Lung (tissue), 12 donors: ENCODE data around the gene FAM181B. TPM values are rescaled to one million over a fixed set of nuclear protein-coding genes. Genes with fewer than 3 reads are reported as not detected.

ENCODE experiments used
- ATAC-seq: fragments of 200-7000 bp; cut with Tn5 transposase; one replicate; pipeline ENCODE4 v1.9.1; 2020; ENCODE audit warnings: moderate number of reproducible peaks; ENCODE audit not compliant: insufficient read depth, low FRiP score
- DNase-seq, 3 donors: peaks; one replicate each; pipeline ENCODE4 v3.0.0-alpha.2; 2013 to 2017
- H3K27ac ChIP-seq, 2 donors: one replicate each; pipeline ENCODE4 v1.5.1; 2013; ENCODE audit warnings: mild to moderate bottlenecking in 2 of 2, moderate library complexity in 2 of 2, control low read depth in 1 of 2, inconsistent platforms in 1 of 2, low read depth in 1 of 2, low read length in 1 of 2
- H3K27me3 ChIP-seq, 3 donors: one replicate each; pipeline ENCODE4 v1.5.1; 2013; ENCODE audit warnings: low read length in 2 of 3; ENCODE audit not compliant: control insufficient read depth in 3 of 3, insufficient read depth in 3 of 3
- H3K36me3 ChIP-seq, 4 donors: one replicate each; pipeline ENCODE4 v1.5.1; 2013; ENCODE audit warnings: low read length in 4 of 4, mild to moderate bottlenecking in 1 of 4, moderate library complexity in 1 of 4; ENCODE audit not compliant: control insufficient read depth in 4 of 4, insufficient read depth in 4 of 4
- H3K4me1 ChIP-seq, 5 donors: one replicate each; pipeline ENCODE4 v1.5.1; 2013; ENCODE audit warnings: low read length in 5 of 5, mild to moderate bottlenecking in 2 of 5, moderate library complexity in 1 of 5; ENCODE audit not compliant: control insufficient read depth in 5 of 5, insufficient read depth in 5 of 5
- H3K4me3 ChIP-seq: one replicate; pipeline ENCODE4 v1.5.1; 2013; ENCODE audit warnings: mild to moderate bottlenecking, control low read depth, moderate library complexity
- H3K9ac ChIP-seq, 2 donors: one replicate each; pipeline ENCODE4 v1.5.1; 2013; ENCODE audit warnings: low read length in 2 of 2, control low read depth in 1 of 2; ENCODE audit not compliant: insufficient read depth in 1 of 2
- H3K9me3 ChIP-seq, 4 donors: one replicate each; pipeline ENCODE4 v1.5.1; 2013; ENCODE audit warnings: low read length in 3 of 4, mild to moderate bottlenecking in 1 of 4, moderate library complexity in 1 of 4; ENCODE audit not compliant: control insufficient read depth in 4 of 4, insufficient read depth in 3 of 4
- WGBS, 2 donors: extraction: QIAGEN DNeasy Blood & Tissue Kit; methylation state at CpG; one replicate each; pipeline ENCODE4 v1.1.7; 2013; 5-methylcytosine and 5-hydroxymethylcytosine counted together
- polyA plus RNA-seq, 2 donors: library from polyadenylated mRNA; stranded (reverse); fragments of 200-250 nt; gene quantifications; one replicate each; pipeline ENCODE4 v1.2.1, GENCODE V29; 2013
- total RNA-seq, 2 donors: library from RNA; depleted of rRNA in 1 of 2; stranded (reverse); fragments of >200 nt in 1 of 2; gene quantifications; one replicate each; pipeline ENCODE4 v1.2.1, GENCODE V29; 2014 to 2021
- TF ChIP-seq, protein P1 (sequence below): IDR thresholded peaks from 2 replicates; pipeline ENCODE4 v1.5.1; 2012; ENCODE audit warnings: mild to moderate bottlenecking; ENCODE audit errors: control extremely low read depth, extremely low read depth
- donor health status: control.
- donor health status: control.
- donor health status: Bipolar disorder and iron deficiency.
- donor health status: healthy.
- donor health status: DM: yes; HTN: yes; CAD: no.

FAM181B gene
- total and polyA plus RNA-seq, 4 donors = 0.02 to 0.23 (median 0.14) TPM

DNA sequence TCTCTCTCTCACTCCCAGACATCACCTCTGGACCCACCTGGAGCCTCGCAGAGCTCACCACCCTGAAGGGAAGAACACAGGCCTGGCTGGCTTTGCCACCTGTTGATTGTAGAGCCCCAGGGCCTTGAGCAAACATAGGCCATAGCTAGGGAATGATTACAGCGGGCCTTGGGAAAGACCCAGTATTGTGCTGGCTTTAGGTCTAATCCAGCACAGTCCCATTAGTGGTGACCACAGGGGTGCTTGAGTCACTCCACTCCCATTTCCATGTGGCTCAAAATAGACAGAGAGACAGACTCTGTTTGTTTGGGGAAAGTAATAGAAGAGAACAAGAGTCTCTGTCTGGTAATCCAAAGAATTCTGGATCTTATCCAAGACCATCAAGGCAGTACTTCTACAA lies 42.7 kb upstream of the FAM181B start:
- Histone ChIP-seq H3K9me3 (peaks cover 0 to 10% (median 1%) of the 10 kb centered on the region in 4 donors), H3K4me1 (no peaks in the 10 kb centered on the region), H3K4me3 (no peak overlapping the region), H3K9ac (no peak overlapping the region), H3K27ac (no peak overlapping the region), H3K36me3 (no peaks in the 10 kb centered on the region), H3K27me3 (no peaks in the 10 kb centered on the region)
- no peak for ATAC-seq
- WGBS, 2 donors = 89 to 98% methylated on average over 2 of the region's 2 CpGs
- TF ChIP-seq, protein P1, sequence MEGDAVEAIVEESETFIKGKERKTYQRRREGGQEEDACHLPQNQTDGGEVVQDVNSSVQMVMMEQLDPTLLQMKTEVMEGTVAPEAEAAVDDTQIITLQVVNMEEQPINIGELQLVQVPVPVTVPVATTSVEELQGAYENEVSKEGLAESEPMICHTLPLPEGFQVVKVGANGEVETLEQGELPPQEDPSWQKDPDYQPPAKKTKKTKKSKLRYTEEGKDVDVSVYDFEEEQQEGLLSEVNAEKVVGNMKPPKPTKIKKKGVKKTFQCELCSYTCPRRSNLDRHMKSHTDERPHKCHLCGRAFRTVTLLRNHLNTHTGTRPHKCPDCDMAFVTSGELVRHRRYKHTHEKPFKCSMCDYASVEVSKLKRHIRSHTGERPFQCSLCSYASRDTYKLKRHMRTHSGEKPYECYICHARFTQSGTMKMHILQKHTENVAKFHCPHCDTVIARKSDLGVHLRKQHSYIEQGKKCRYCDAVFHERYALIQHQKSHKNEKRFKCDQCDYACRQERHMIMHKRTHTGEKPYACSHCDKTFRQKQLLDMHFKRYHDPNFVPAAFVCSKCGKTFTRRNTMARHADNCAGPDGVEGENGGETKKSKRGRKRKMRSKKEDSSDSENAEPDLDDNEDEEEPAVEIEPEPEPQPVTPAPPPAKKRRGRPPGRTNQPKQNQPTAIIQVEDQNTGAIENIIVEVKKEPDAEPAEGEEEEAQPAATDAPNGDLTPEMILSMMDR = no peak
- no peak for DNase-seq

DNA sequence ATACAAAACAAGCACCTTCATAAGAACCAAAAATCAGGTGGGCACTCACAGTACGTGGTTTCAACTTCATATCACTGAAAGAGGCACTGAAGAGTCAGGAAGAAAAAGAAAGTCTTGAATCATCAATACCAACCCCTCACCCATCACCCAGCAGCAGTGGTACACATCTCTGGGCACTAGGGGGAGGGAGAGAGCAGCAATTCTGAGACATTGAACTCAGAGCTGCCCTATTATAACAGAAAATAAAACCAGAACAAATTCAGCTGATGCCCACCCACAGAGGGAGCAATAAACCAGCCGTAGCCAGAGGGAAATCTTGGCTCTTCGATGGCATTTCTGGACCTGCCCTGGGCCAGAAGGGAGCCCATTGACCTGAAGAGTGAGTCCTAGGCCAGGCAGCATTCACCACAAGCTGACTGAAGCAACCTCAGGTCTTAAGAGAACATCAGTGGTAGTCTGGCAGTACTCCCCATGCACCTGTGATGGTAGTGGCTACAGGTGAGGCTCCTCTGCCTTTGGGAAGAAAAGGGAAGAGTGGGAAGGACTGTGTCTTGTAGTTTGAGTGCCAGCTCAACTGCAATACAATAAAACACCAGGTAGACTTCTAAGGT lies 42.2 kb upstream of the FAM181B start:
- peak; percentile 27 for ATAC-seq

DNA sequence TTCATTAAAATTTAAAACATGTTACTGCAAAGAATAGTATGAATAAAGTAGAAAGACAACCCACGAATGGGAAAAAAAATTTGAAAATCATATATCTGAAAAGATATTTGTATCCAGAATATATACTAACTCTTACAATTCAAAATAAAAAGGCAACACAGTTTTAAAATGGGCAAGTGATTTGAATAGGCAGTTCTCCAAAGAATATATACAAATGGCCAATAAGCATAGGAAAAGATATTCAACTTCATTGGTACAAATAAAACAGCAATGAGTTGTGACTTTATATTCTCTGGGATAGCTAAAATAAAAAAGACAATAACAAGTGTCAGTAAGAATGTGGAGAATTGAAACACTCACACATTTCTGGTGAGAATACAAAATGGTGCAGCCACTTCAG lies 41.6 kb upstream of the FAM181B start:
- H3K9ac ChIP-seq = no peak overlapping the region
- H3K27ac ChIP-seq = no peak overlapping the region
- DNase-seq (no peak), ATAC-seq (no peak)
- H3K9me3 ChIP-seq = peaks cover 0 to 8% (median 1%) of the 10 kb centered on the region in 4 donors
- no peaks in the 10 kb centered on the region for H3K27me3 ChIP-seq
- 77 to 83% methylated on average over 1 of the region's 1 CpG for WGBS, 2 donors
- TF ChIP-seq, protein P1 = no peak
- no peaks in the 10 kb centered on the region for H3K4me1 ChIP-seq
- H3K4me3 ChIP-seq = no peak overlapping the region
- H3K36me3 ChIP-seq = no peaks in the 10 kb centered on the region

More for the DNA sequence above, 42.2 kb upstream of the FAM181B start:
- no peak for DNase-seq
- H3K36me3 ChIP-seq = no peaks in the 10 kb centered on the region
- H3K9me3 ChIP-seq = peaks cover 0 to 10% (median 1%) of the 10 kb centered on the region in 4 donors
- no peak overlapping the region for H3K9ac ChIP-seq
- TF ChIP-seq, protein P1 = peak; percentile 3
- no peak overlapping the region for H3K27ac ChIP-seq
- no peak overlapping the region for H3K4me3 ChIP-seq
- 36 to 52% methylated on average over 3 of the region's 3 CpGs for WGBS, 2 donors
- no peaks in the 10 kb centered on the region for H3K27me3 ChIP-seq
- H3K4me1 ChIP-seq = no peaks in the 10 kb centered on the region

DNA sequence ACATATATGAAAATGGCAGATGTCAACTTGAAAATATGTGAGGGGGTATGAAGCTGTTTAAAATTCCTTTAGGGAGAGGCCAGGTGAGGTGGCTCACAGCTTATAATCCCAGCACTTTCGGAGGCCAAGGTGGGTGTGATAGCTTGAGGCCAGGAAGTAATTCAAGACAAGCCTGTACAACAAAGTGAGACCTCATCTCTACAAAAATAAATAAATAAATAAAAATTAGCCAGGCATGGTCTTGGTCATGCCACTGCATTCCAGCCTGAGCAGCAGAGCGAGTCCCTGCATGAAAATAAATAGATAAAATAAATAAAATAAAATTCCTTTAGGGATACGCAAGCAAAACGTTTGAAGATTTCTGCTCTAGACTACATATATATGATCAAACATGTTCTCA lies 38.1 kb upstream of the FAM181B start:
- H3K9ac ChIP-seq = no peak overlapping the region
- no peak overlapping the region for H3K27ac ChIP-seq
- TF ChIP-seq, protein P1 = no peak
- H3K4me1 ChIP-seq = no peaks in the 10 kb centered on the region
- peaks cover 0 to 10% (median 0%) of the 10 kb centered on the region in 4 donors for H3K9me3 ChIP-seq
- DNase-seq (no peak), ATAC-seq (no peak)
- peaks cover 0 to 3% (median 0%) of the 10 kb centered on the region in 3 donors for H3K27me3 ChIP-seq
- H3K36me3 ChIP-seq = no peaks in the 10 kb centered on the region
- 82 to 94% methylated on average over 4 of the region's 4 CpGs for WGBS, 2 donors
- H3K4me3 ChIP-seq = no peak overlapping the region
